K562 (cell line): ENCODE measurements around the gene ZFYVE28. TPM values are rescaled to one million over a fixed set of nuclear protein-coding genes. Genes with fewer than 3 reads are reported as not detected.

ENCODE experiments used
- BACH1 ChIP-seq: fragments of 200-800 bp; sonication (Bioruptor generic); IDR thresholded peaks from 2 replicates; pipeline ENCODE4 v1.6.1; 2016; ENCODE audit warnings: missing genetic modification characterization, missing compliant biosample characterization
- BHLHE40 ChIP-seq: IDR thresholded peaks from 2 replicates; pipeline ENCODE4 v1.6.1; 2011; ENCODE audit warnings: low read length, improper control_type of control experiment
- E2F6 ChIP-seq, 2 experiments: IDR thresholded peaks; 2 replicates each; pipeline ENCODE4 v1.6.1; 2011; ENCODE audit warnings: borderline replicate concordance in 1 of 2, control low read depth in 1 of 2, low read depth in 1 of 2, low read length in 1 of 2, mild to moderate bottlenecking in 1 of 2, mixed read lengths in 1 of 2, moderate library complexity in 1 of 2; ENCODE audit not compliant: insufficient read depth in 1 of 2, insufficient read length in 1 of 2, poor library complexity in 1 of 2, severe bottlenecking in 1 of 2; ENCODE audit errors: extremely low read depth in 1 of 2
- EHMT2 ChIP-seq: fragments of 450-650 bp; IDR thresholded peaks from 2 replicates; pipeline ENCODE4 v1.6.1; 2018; ENCODE audit warnings: antibody characterized with exemption
- IRF1 ChIP-seq: sonication (generic); formaldehyde crosslinking; IDR thresholded peaks from 2 replicates; pipeline ENCODE4 v1.8.0; 2022; ENCODE audit warnings: missing genetic modification reagents, mild to moderate bottlenecking, borderline replicate concordance
- JUNB ChIP-seq: fragments of 450-650 bp; formaldehyde crosslinking; conservative IDR thresholded peaks from 2 replicates; pipeline ENCODE4 v1.4.0; 2020; ENCODE audit warnings: mild to moderate bottlenecking
- MNT ChIP-seq, 2 experiments: fragments of 450-650 bp; conservative IDR thresholded peaks; 2 replicates each; pipeline ENCODE4 v1.6.1; 2017; ENCODE audit warnings: mild to moderate bottlenecking in 2 of 2, moderate library complexity in 2 of 2
- RUNX1 ChIP-seq: sonication (generic); IDR thresholded peaks from 2 replicates; pipeline ENCODE4 v1.6.1; 2016; ENCODE audit warnings: antibody characterized with exemption, low read depth
- ZBTB34 ChIP-seq: fragments of 250-450 bp; sonication (Bioruptor Pico); IDR thresholded peaks from 2 replicates; pipeline ENCODE4 v1.8.0; 2021; ENCODE audit warnings: mild to moderate bottlenecking, moderate library complexity
- ZNF217 ChIP-seq: sonication (generic); formaldehyde crosslinking; IDR thresholded peaks from 2 replicates; pipeline ENCODE4 v1.8.0; 2022; ENCODE audit warnings: mild to moderate bottlenecking, missing genetic modification reagents
- ZNF239 ChIP-seq: fragments of 250-450 bp; sonication (Bioruptor Pico); IDR thresholded peaks from 2 replicates; pipeline ENCODE4 v1.4.0; 2020; ENCODE audit warnings: mild to moderate bottlenecking
- ZNF766 ChIP-seq: fragments of 200-800 bp; sonication (Bioruptor generic); conservative IDR thresholded peaks from 2 replicates; pipeline ENCODE4 v1.6.1; 2016; ENCODE audit warnings: missing genetic modification characterization, missing compliant biosample characterization
- polyA plus RNA-seq, 8 experiments: library from polyadenylated mRNA; depleted of rRNA in 4 of 8; stranded (reverse) in 5 of 8; unstranded in 3 of 8; fragments of >200 nt; fragmentation: Nextera tagmentation in 2 of 8; fragmentation: Illumina TruSeq in 1 of 8; extraction: Ambion mirVana in 2 of 8; extraction: Trizol in 1 of 8; gene quantifications; 2 replicates each; pipeline versions ENCODE4 v1.2.1 to v1.2.3, GENCODE V29; 2011 to 2014; ENCODE audit warnings: inconsistent platforms in 1 of 8, missing spikeins in 1 of 8
- total RNA-seq, 7 experiments: library from RNA; depleted of rRNA in 6 of 7; stranded (reverse); fragments of >200 nt in 6 of 7; fragmentation: Illumina TruSeq in 2 of 7; extraction: Trizol in 2 of 7; gene quantifications; 2 replicates each; pipeline versions ENCODE4 v1.2.1 to v1.2.3, GENCODE V29; 2011 to 2021; ENCODE audit warnings: low replicate concordance in 1 of 7

The ZFYVE28 gene
- total and polyA plus RNA-seq, 9 of the 15 experiments (the other 6 are each of a cell fraction or from before 2014, with no cell fraction given), result 1.3 to 24.8 (median 8.9) TPM

GRCh38 chr4:2361366-2362265, 56.8 kb downstream of the ZFYVE28 start (continued):
- TF ChIP-seq IRF1 (CRISPR knock-in tag) (no peak), BHLHE40 (peak; percentile 92), MNT (conservative IDR thresholded peaks at IDR 0.05) (peak in 1 of 2 experiments; percentile 42; a peak in 1 of 4 replicates), ZBTB34 (CRISPR knock-in tag) (no peak), E2F6 (IDR thresholded peaks at IDR 0.05; ENCODE audit: borderline replicate concordance in 1 of 2, extremely low read depth in 1 of 2, insufficient read depth in 1 of 2, insufficient read length in 1 of 2, low read depth in 1 of 2, low read length in 1 of 2, poor library complexity in 1 of 2, severe bottlenecking in 1 of 2) (peak in 1 of 2 experiments; percentile 46), ZNF766 (CRISPR knock-in tag) (no peak), ZNF217 (no peak), RUNX1 (no peak), ZNF239 (no peak), JUNB (CRISPR knock-in tag) (no peak), BACH1 (tag) (no peak), EHMT2 (no peak)
- TF ChIP-seq, all 486 proteins: peak for 7
